ENCODE measurements around the gene ATOX1. TPM values are rescaled to one million over a fixed set of nuclear protein-coding genes. Genes with fewer than 3 reads are reported as not detected.

The ATOX1 gene
- total and polyA plus RNA-seq, 10 of the 15 experiments (the other 5 are each of a cell fraction or from before 2014, with no cell fraction given): 130 to 642 (median 245) TPM

- TF ChIP-seq ZBTB11 (CRISPR knock-in tag; IDR thresholded peaks at IDR 0.05) (no peak), JUND (IDR thresholded peaks at IDR 0.05; ENCODE audit: low read depth, low read length) (no peak), NBN (IDR thresholded peaks at IDR 0.05) (no peak), HDAC6 (IDR thresholded peaks at IDR 0.05; ENCODE audit: unreplicated experiment) (no peak), MEF2B (IDR thresholded peaks at IDR 0.05; ENCODE audit: partially characterized antibody, poor library complexity, severe bottlenecking) (peak; percentile 82), SKIL (IDR thresholded peaks at IDR 0.05; ENCODE audit: low read depth, poor library complexity, severe bottlenecking) (peak; percentile 25), EGR1 (IDR thresholded peaks at IDR 0.05; ENCODE audit: borderline replicate concordance in 1 of 2, low read depth in 2 of 2, low read length in 2 of 2) (no peak)
- TF ChIP-seq, protein P1, sequence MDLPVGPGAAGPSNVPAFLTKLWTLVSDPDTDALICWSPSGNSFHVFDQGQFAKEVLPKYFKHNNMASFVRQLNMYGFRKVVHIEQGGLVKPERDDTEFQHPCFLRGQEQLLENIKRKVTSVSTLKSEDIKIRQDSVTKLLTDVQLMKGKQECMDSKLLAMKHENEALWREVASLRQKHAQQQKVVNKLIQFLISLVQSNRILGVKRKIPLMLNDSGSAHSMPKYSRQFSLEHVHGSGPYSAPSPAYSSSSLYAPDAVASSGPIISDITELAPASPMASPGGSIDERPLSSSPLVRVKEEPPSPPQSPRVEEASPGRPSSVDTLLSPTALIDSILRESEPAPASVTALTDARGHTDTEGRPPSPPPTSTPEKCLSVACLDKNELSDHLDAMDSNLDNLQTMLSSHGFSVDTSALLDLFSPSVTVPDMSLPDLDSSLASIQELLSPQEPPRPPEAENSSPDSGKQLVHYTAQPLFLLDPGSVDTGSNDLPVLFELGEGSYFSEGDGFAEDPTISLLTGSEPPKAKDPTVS (IDR thresholded peaks at IDR 0.05; ENCODE audit: low read depth, low read length): no peak
Measured at GRCh38 chr5:151703227-151703626, 55.2 kb downstream of the ATOX1 start (continued).
